ENCODE data around the gene TMEM81. TPM values are rescaled to one million over a fixed set of nuclear protein-coding genes. Genes with fewer than 3 reads are reported as not detected.

TMEM81 gene
- total RNA-seq, 1 experiment from 2014 or later: 0.99 TPM

DNA sequence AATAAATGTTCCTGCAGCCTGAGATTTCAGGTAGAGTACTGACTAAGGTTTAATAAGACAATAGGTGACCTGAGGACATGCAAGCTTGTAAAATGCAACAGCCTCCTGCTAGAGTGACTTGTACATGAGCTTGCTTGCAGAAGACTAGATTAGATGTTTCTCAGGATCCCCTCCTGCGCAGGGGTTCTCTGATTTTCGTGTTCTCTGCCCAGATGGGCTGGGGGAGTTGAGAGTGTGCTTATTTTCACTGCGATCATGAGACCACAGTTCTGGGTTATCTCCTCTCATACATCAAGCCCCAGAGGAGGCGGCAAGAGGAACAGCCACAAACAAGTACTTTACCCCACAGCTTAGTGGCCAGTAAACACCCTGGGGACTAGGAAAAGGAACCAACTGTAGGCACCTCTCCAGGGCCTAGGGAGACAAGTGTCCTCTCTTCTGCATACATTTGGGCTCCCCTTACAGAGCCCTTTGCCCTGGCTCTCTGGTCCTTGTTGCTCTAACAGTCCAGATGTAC, 8.0 kb downstream of the TMEM81 start:
- no peak for DNase-seq (ENCODE audit: low spot score)

DNA sequence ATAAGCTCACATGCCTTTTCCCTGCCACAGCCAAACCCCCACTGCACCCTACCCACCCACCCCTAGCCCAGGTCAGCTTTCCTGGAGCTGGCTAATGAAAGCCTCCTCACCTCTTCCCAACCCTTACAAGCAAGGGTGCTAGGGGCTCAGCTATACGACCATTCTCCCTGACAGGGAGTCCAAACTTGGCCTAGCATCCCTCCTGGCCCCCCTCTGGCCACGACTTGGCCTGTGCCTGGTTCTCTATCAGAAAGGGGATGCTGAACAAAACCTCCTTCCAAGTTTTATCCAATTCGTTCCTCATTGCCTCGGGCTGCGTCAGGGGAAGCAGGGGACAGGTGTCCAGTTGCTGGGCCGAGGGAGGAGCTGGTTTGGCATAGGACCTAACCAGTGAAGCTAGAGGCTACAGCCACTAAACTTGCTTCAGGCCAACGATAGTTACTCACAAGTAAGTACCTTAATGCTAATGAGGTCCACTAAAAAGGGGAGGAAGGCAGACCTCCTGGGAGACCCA, 8.6 kb downstream of the TMEM81 start:
- no peak for DNase-seq (ENCODE audit: low spot score)

GRCh38 chr1:205074513-205074912, 9.7 kb downstream of the TMEM81 start:
- no peak for DNase-seq (ENCODE audit: low spot score)

- DNase-seq (ENCODE audit: low spot score): no peak
Observed at GRCh38 chr1:205074084-205074483, 10.2 kb downstream of the TMEM81 start.

DNA sequence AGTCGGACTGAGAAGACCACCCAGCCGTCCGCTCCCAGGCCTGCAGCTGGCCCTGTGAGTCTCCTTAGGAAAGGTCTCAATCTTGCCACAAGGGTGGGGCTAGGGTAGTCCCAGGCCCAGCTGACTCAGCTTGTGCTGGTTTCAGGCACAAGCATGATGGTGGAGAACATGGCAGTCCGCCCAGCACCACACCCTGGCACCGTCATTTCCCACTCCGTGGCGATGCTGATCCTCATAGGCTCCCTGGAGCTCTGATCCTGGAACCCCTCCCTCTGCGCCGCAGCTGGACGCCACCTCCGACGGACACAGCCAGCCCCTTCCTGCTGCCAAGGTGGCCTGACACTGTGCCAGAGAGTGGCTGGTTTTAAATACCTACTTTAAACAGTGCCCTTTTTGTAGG, 10.7 kb downstream of the TMEM81 start:
- DNase-seq (ENCODE audit: low spot score): no peak

DNA sequence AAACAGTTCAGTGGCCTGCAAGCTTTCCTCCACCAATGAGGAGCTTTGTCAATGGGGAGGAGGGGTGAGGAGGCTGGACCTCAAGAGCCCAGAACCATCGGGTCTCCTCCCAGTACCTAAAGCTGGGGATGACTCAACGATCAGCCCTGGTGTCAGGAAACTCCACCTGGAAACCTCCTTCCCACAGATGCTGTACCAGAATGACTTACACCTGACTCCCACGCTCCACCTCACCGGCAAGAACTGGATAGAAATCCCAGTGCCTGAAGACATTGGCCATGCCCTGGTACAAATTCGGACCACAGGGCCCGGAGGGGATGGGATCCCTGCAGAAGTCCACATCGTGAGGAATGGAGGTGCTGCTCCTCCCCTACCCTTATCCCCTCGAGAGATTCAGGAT, 11.4 kb downstream of the TMEM81 start:
- no peak for DNase-seq (ENCODE audit: low spot score)

DNA sequence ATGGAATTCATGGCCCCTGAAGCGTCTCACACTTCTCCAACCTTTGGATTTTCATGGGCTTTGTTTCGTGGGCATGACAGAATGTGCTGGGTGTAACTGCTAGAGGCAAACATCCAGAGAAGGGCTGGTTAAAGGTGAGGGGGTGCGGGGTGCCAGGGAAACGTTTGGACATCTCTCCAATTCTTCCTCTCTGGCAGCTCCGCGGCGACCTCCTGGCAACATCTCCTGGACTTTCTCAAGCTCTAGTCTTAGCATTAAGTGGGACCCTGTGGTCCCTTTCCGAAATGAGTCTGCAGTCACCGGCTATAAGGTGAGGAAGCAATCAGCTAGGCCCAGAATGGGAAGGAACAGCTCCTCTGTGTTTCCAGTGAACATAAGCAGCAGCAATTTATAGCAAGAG, 12.0 kb downstream of the TMEM81 start:
- DNase-seq (ENCODE audit: low spot score): no peak

- no peak for DNase-seq (ENCODE audit: low spot score)
Observed at GRCh38 chr1:205071801-205072200, 12.5 kb downstream of the TMEM81 start.

GRCh38 chr1:205071028-205071409, 13.2 kb downstream of the TMEM81 start:
- no peak for DNase-seq (ENCODE audit: low spot score)

DNA sequence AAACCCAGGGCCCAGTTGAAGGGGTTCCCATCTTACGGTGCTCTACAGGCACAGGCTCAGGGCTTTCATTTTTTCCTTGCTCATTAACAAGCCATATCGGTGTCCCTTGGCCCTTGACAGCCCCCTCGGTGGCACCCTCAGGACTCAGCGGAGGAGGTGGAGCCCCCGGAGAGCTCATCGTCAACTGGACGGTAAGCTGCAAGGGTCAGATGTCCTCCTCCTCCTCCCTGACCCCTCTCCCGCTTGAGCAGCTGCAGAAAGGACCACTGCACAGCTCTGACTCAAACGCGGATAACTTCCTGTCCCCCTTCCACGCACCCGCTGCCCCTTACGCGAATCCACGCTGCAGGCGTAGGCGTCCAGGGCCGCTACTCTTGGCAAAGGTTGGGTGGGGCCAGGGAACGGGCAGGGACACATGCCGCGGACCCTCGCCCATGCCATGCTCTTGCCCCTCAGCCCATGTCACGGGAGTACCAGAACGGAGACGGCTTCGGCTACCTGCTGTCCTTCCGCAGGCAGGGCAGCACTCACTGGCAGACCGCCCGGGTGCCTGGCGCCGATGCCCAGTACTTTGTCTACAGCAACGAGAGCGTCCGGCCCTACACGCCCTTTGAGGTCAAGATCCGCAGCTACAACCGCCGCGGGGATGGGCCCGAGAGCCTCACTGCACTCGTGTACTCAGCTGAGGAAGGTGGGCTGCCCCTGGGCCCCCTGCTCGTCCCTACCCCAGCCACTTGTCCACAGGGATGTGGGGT, 14.7 kb downstream of the TMEM81 start:
- no peak for DNase-seq (ENCODE audit: low spot score)

DNA sequence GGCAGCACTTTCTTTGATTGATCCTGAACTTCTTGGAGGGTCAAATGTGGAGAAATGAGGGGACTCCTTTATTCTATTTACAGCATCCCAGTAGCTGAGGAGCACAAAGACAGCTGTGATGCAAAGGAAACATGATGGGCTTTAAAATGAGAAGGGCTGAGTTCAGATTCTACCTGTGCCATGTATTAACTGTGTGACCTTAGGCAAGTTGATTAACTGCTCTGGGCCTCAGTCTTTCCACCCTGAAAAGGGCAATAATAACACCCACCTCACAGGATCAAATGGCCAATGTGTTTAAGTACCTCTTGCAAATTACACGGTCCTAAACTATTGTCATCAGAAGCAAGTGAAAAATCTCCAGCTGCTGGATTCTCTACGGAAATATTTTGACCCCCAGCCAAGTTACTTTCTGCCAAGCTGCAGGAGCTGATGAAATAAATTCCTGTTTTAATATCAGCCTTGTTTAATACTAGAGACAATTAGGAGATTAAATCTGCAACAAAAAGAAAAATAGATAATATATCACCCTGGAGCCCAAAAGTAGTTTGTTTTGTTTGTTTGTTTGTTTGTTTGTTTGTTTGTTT, 15.7 kb downstream of the TMEM81 start:
- DNase-seq (ENCODE audit: low spot score): no peak

DNA sequence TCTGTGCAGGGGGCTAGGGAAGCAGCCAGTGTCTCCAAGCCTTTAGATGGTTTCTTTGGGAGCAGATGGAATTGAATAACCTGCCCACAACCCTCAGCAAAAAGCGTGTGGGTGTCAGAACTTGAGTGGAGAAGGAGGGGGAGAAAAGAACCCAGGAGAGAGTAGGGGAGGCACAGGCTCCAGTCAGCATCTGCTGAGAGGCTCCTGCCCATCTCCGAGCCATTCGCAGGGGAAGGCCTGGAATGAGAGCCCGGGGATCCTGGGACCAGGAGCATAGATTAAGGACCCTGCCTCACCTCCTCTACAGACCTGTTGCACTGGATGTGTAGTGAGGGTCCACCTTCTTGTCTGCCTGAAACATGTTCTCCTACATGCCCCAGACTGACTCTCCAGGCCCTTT, 16.3 kb downstream of the TMEM81 start:
- DNase-seq (ENCODE audit: low spot score): no peak

- no peak for DNase-seq (ENCODE audit: low spot score)
Observed at GRCh38 chr1:205067031-205067430, 17.2 kb downstream of the TMEM81 start.

GRCh38 chr1:205066141-205066818, 18.0 kb downstream of the TMEM81 start:
- no peak for DNase-seq (ENCODE audit: low spot score)

DNA sequence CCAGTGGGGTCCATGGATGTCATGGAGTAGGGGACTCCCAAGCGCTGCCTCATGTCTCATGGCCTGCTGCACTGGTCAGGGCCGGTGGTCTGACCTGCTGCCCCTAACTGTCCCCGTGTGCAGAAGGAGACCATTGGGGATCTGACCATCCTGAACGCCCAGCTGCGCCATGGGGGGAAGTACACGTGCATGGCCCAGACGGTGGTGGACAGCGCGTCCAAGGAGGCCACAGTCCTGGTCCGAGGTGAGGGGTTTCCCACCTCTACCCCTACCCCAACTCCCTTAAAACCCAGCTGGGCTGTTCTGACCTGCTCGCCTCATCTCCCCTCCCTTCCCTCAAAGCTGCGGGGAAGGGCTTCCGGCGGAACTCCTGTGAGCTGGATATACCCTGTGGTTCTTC, 18.6 kb downstream of the TMEM81 start:
- no peak for DNase-seq (ENCODE audit: low spot score)

DNA sequence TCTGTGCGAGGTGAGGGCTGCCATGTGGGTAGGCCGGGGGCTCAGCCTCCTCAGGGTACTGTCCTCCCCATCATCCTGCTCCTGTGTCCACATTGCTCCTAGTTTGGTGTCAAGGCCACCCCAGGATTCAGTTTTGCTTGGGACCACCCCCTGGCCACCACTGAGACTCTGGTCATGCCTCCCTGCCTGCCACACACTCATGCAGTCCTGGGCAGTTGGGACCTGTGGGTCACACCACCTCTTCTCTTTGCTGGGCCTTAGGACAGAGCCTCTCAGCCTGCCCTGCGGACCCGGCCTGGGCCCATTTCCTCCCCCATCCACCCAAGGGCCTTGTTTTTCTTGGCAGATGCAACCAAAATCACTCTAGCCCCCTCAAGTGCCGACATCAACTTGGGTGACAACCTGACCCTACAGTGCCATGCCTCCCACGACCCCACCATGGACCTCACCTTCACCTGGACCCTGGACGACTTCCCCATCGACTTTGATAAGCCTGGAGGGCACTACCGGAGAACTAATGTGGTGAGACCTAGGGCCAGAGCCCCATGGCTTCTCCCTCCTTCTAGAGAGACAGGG, 19.4 kb downstream of the TMEM81 start:
- no peak for DNase-seq (ENCODE audit: low spot score)

- no peak for DNase-seq (ENCODE audit: low spot score)
Observed at GRCh38 chr1:205064301-205064700, 20.0 kb downstream of the TMEM81 start.

DNA sequence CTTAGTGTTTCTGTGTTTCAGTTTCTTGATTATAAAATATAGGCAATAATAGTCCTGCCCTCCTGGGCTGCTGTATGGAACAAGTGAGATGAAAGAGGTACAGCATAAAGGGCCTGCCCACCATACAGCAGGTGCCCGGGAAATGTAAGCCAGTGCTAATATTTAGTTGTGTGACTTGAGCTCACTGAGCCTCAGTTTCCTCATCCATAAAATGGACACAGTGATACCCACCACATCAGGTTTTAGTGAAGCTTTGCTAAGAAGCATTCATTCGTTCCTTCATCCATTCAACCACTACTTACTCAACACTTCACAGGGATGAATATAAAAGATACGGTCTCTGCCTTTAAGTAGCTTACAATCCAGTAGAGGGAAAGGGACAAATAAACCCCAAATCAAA, 21.4 kb downstream of the TMEM81 start:
- DNase-seq (ENCODE audit: low spot score): no peak

DNA sequence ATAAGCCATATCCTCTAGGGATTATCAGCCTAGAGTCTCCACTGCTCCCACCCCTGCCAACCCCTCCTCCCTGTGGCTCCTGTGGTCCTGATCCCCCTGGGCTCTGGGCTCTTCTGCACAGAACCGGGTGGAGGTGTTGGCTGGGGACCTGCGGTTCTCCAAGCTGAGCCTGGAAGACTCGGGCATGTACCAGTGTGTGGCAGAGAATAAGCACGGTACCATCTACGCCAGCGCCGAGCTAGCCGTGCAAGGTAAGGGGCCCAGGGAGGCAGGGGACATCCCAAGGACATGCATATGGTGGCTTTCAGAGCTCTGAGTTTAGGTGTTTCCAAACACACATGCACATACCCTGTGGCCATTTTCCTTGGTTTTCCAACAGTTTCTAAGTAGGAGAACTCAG, 21.9 kb downstream of the TMEM81 start:
- DNase-seq (ENCODE audit: low spot score): no peak

DNA sequence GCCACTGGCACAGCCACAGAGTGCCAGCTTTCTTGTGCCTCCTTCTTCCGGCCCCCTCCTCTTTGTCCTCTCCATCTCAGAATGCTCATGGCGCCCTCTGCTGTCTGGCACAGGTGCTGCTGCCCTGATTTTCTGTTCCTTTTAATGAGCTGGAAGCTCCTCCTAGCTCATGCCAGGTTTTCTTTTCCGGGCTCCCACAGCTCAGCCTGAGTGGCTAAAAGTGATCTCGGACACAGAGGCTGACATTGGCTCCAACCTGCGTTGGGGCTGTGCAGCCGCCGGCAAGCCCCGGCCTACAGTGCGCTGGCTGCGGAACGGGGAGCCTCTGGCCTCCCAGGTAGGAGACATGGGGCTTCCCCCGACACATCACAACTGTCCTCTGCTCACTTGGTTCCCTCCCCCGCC, 22.6 kb downstream of the TMEM81 start:
- DNase-seq (ENCODE audit: low spot score): peak; percentile 75

DNA sequence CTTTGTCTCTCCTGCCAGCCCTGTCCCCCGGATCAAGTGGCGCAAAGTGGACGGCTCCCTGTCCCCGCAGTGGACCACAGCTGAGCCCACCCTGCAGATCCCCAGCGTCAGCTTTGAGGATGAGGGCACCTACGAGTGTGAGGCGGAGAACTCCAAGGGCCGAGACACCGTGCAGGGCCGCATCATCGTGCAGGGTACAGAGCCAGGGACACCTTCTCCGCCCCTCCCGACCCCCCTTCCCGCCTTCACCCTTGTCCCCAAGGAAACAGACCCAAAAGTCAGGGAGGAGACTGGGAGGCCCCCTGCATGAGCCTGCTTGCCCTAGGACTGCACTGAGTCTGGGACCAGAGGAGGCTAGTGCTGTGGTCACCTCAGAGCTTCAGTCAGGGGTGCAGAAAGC, 23.0 kb downstream of the TMEM81 start:
- no peak for DNase-seq (ENCODE audit: low spot score)

DNA sequence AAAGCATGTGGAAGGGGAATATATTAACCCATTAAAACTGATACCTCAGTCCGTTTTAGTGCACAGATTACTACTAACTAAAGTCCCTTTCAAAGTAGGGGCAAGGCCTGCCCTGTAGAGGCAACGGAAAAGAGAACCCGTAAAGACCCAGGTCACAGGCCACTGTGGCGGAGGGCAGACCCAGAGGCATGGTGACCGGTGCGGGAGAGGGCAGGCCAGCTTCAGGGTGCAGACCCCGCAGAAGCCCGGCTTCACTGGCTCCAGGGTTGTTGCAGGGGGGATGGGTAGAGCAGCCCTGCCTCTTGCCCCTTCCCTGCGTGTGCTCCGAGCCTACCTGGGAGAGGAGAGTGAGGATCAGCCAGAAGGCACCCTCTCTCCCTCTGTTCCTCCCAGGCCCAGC, 23.5 kb downstream of the TMEM81 start:
- no peak for DNase-seq (ENCODE audit: low spot score)
